Keratinocyte (primary cell): Measurements from ENCODE around the gene TRMT5.

ENCODE experiments used
- CTCF ChIP-seq, 3 experiments: IDR thresholded peaks in 1 of 3; conservative IDR thresholded peaks in 1 of 3; optimal IDR thresholded peaks in 1 of 3; 2 replicates in 2 of 3; 3 replicates in 1 of 3; pipeline versions ENCODE3 to v1.5.1; 2011; ENCODE audit warnings: low read length in 3 of 3, mild to moderate bottlenecking in 3 of 3, moderate library complexity in 2 of 3, control low read depth in 1 of 3, inconsistent platforms in 1 of 3; ENCODE audit not compliant: insufficient read depth in 2 of 3; ENCODE audit errors: extremely low read depth in 1 of 3
- EZH2 ChIP-seq: IDR thresholded peaks from one replicate; pipeline ENCODE4 v1.6.1; 2012; ENCODE audit warnings: inconsistent platforms, mild to moderate bottlenecking, low read length, moderate library complexity

- TF ChIP-seq CTCF (optimal IDR thresholded peaks at IDR 0.05 in 1 of 3, IDR thresholded peaks at IDR 0.05 in 1 of 3, conservative IDR thresholded peaks at IDR 0.05 in 1 of 3; ENCODE audit: extremely low read depth in 1 of 3, insufficient read depth in 2 of 3, low read length in 3 of 3) = no peak
- no peak for TF ChIP-seq EZH2
Measured at GRCh38 chr14:60981633-60982455, 965 bp upstream of the TRMT5 start.
